Skin epidermis (tissue), 12 donors: ENCODE measurements around the gene VCAN.

Source experiments
- H3K27ac ChIP-seq, 21 experiments: fragments of 200-600 bp; sonication (generic) in 11 of 21; one replicate each; pipeline ENCODE4 v1.5.0; 2020; ENCODE audit warnings: mild to moderate bottlenecking in 3 of 21, inconsistent platforms in 2 of 21, moderate library complexity in 2 of 21
- H3K4me3 ChIP-seq, 7 experiments: fragments of 200-600 bp; sonication (generic) in 2 of 7; one replicate each; pipeline ENCODE4 v1.5.0; 2020; ENCODE audit warnings: inconsistent platforms in 2 of 7, mild to moderate bottlenecking in 2 of 7, moderate library complexity in 1 of 7

Gene VCAN

GRCh38 chr5:83526289-83526688, 54.7 kb downstream of the VCAN start:
- no peak overlapping the region for H3K4me3 ChIP-seq
- no peak overlapping the region for H3K27ac ChIP-seq

GRCh38 chr5:83527221-83527620, 55.7 kb downstream of the VCAN start:
- H3K27ac ChIP-seq = no peak overlapping the region

GRCh38 chr5:83527722-83528438, 56.3 kb downstream of the VCAN start:
- Histone ChIP-seq H3K4me3 (no peak overlapping the region), H3K27ac (no peak overlapping the region)

More at GRCh38 chr5:83527221-83527620, 55.7 kb downstream of the VCAN start:
- H3K4me3 ChIP-seq = no peak overlapping the region

- Histone ChIP-seq H3K4me3 (no peak overlapping the region), H3K27ac (no peak overlapping the region)
Observed at GRCh38 chr5:83528439-83528769, 56.9 kb downstream of the VCAN start.

- H3K4me3 ChIP-seq = no peak overlapping the region
- H3K27ac ChIP-seq = no peak overlapping the region
Observed at GRCh38 chr5:83530193-83530592, 58.6 kb downstream of the VCAN start.

- Histone ChIP-seq H3K4me3 (no peak overlapping the region), H3K27ac (no peak overlapping the region)
Observed at GRCh38 chr5:83531661-83532060, 60.1 kb downstream of the VCAN start.

- no peak overlapping the region for H3K27ac ChIP-seq
- no peak overlapping the region for H3K4me3 ChIP-seq
Observed at GRCh38 chr5:83538786-83539462, 67.4 kb downstream of the VCAN start.

GRCh38 chr5:83539463-83539790, 67.9 kb downstream of the VCAN start:
- Histone ChIP-seq H3K27ac (no peak overlapping the region), H3K4me3 (no peak overlapping the region)

- H3K27ac ChIP-seq = peak overlapping the region in 1 of 21 experiments; percentile 9
- H3K4me3 ChIP-seq = no peak overlapping the region
Observed at GRCh38 chr5:83540105-83540504, 68.6 kb downstream of the VCAN start.

GRCh38 chr5:83540783-83541182, 69.2 kb downstream of the VCAN start:
- no peak overlapping the region for H3K4me3 ChIP-seq
- H3K27ac ChIP-seq = peak overlapping the region in 1 of 21 experiments; percentile 9

GRCh38 chr5:83542839-83543238, 71.3 kb downstream of the VCAN start:
- H3K4me3 ChIP-seq = no peak overlapping the region
- no peak overlapping the region for H3K27ac ChIP-seq

GRCh38 chr5:83543898-83544297, 72.4 kb downstream of the VCAN start:
- H3K4me3 ChIP-seq = no peak overlapping the region

GRCh38 chr5:83547161-83547560, 75.6 kb downstream of the VCAN start:
- Histone ChIP-seq H3K27ac (no peak overlapping the region), H3K4me3 (no peak overlapping the region)

More at GRCh38 chr5:83543898-83544297, 72.4 kb downstream of the VCAN start:
- no peak overlapping the region for H3K27ac ChIP-seq

GRCh38 chr5:83547889-83548288, 76.3 kb downstream of the VCAN start:
- H3K4me3 ChIP-seq = no peak overlapping the region
- H3K27ac ChIP-seq = no peak overlapping the region

GRCh38 chr5:83548581-83548980, 77.0 kb downstream of the VCAN start:
- no peak overlapping the region for H3K4me3 ChIP-seq
- H3K27ac ChIP-seq = no peak overlapping the region

- H3K27ac ChIP-seq = no peak overlapping the region
Observed at GRCh38 chr5:83549076-83549475, 77.5 kb downstream of the VCAN start.

GRCh38 chr5:83549674-83550073, 78.1 kb downstream of the VCAN start:
- no peak overlapping the region for H3K4me3 ChIP-seq
- H3K27ac ChIP-seq = no peak overlapping the region

More at GRCh38 chr5:83549076-83549475, 77.5 kb downstream of the VCAN start:
- no peak overlapping the region for H3K4me3 ChIP-seq

GRCh38 chr5:83551821-83552220, 80.3 kb downstream of the VCAN start:
- no peak overlapping the region for H3K4me3 ChIP-seq
- peak overlapping the region in 1 of 21 experiments; percentile 44 for H3K27ac ChIP-seq

- Histone ChIP-seq H3K27ac (peak overlapping the region in 2 of 21 experiments; percentile 29 to 44), H3K4me3 (no peak overlapping the region)
Observed at GRCh38 chr5:83552275-83552674, 80.7 kb downstream of the VCAN start.

- no peak overlapping the region for H3K4me3 ChIP-seq
- H3K27ac ChIP-seq = no peak overlapping the region
Observed at GRCh38 chr5:83553000-83553486, 81.5 kb downstream of the VCAN start.

- H3K4me3 ChIP-seq = no peak overlapping the region
Observed at GRCh38 chr5:83554133-83554532, 82.6 kb downstream of the VCAN start.

More at GRCh38 chr5:83554133-83554532, 82.6 kb downstream of the VCAN start:
- H3K27ac ChIP-seq = peak overlapping the region in 1 of 21 experiments; percentile 70
